ENCODE data around the gene TNNT3.
"Not testable (repeated sequence)": the region's sequence is repeated elsewhere in the genome, so short reads cannot be mapped to it uniquely, and the experiment has no call there.

GRCh38 chr11:1875851-1876301 lies 43.6 kb upstream of the TNNT3 start:
- not testable (repeated sequence) for TF ChIP-seq EZH2 (IDR thresholded peaks at IDR 0.05; ENCODE audit: low read depth)
- TF ChIP-seq, protein P1, sequence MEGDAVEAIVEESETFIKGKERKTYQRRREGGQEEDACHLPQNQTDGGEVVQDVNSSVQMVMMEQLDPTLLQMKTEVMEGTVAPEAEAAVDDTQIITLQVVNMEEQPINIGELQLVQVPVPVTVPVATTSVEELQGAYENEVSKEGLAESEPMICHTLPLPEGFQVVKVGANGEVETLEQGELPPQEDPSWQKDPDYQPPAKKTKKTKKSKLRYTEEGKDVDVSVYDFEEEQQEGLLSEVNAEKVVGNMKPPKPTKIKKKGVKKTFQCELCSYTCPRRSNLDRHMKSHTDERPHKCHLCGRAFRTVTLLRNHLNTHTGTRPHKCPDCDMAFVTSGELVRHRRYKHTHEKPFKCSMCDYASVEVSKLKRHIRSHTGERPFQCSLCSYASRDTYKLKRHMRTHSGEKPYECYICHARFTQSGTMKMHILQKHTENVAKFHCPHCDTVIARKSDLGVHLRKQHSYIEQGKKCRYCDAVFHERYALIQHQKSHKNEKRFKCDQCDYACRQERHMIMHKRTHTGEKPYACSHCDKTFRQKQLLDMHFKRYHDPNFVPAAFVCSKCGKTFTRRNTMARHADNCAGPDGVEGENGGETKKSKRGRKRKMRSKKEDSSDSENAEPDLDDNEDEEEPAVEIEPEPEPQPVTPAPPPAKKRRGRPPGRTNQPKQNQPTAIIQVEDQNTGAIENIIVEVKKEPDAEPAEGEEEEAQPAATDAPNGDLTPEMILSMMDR (conservative IDR thresholded peaks at IDR 0.05): not testable (repeated sequence)
